ENCODE results near the gene PLEKHG3. TPM values are rescaled to one million over a fixed set of nuclear protein-coding genes. Genes with fewer than 3 reads are reported as not detected.

The PLEKHG3 gene
- total and polyA plus RNA-seq, 3 donors from 2014 or later: 20.1 to 21.6 (median 20.6) TPM

- Histone ChIP-seq H3K4me1 (peaks cover 29% of the 10 kb centered on the region), H3K27me3 (no peaks in the 10 kb centered on the region), H3K27ac (peak overlapping the region in 1 of 2 donors; percentile 70), H3K36me3 (ENCODE audit: low read depth, missing control alignments) (no peaks in the 10 kb centered on the region), H3K4me3 (no peak overlapping the region), H3K9me3 (no peaks in the 10 kb centered on the region)
- intact Hi-C loops (cut with DNase I; ENCODE audit: low total_unique reads): no loop called here
- 54 to 81% methylated on average over 3 of the region's 3 CpGs for WGBS, 2 donors
- TF ChIP-seq CTCF (IDR thresholded peaks at IDR 0.05) (no peak), POLR2A (IDR thresholded peaks at IDR 0.05) (no peak)
- DNase-seq: peak; percentile 54
Observed at GRCh38 chr14:64680714-64681065, 23.5 kb upstream of the PLEKHG3 start.

- Histone ChIP-seq H3K4me3 (no peak overlapping the region), H3K27me3 (no peaks in the 10 kb centered on the region), H3K36me3 (ENCODE audit: low read depth, missing control alignments) (no peaks in the 10 kb centered on the region), H3K4me1 (peaks cover 30% of the 10 kb centered on the region), H3K27ac (peak overlapping the region; percentile 68 to 70), H3K9me3 (no peaks in the 10 kb centered on the region)
- intact Hi-C loops (cut with DNase I; ENCODE audit: low total_unique reads): no loop called here
- peak; percentile 70 for DNase-seq
- TF ChIP-seq POLR2A (IDR thresholded peaks at IDR 0.05): no peak
- no peak for TF ChIP-seq CTCF (IDR thresholded peaks at IDR 0.05)
- WGBS, 2 donors: 40 to 51% methylated on average over 15 of the region's 15 CpGs
Observed at GRCh38 chr14:64681796-64682710, 22.2 kb upstream of the PLEKHG3 start.

GRCh38 chr14:64682843-64683242 lies 21.4 kb upstream of the PLEKHG3 start:
- TF ChIP-seq POLR2A (IDR thresholded peaks at IDR 0.05): no peak
- TF ChIP-seq CTCF (IDR thresholded peaks at IDR 0.05): no peak
- no peak for DNase-seq
- intact Hi-C loops (cut with DNase I; ENCODE audit: low total_unique reads): no loop called here
- Histone ChIP-seq H3K9me3 (no peaks in the 10 kb centered on the region), H3K27ac (peak overlapping the region in 1 of 2 donors; percentile 70), H3K4me3 (no peak overlapping the region), H3K36me3 (ENCODE audit: low read depth, missing control alignments) (no peaks in the 10 kb centered on the region), H3K4me1 (peaks cover 30% of the 10 kb centered on the region), H3K27me3 (no peaks in the 10 kb centered on the region)
- WGBS, 2 donors: 83 to 87% methylated on average over 5 of the region's 5 CpGs

- H3K9me3 ChIP-seq: no peaks in the 10 kb centered on the region
- H3K27ac ChIP-seq: no peak overlapping the region
- 93% methylated on average over 15 of the region's 15 CpGs for WGBS, 2 donors
- no peak for DNase-seq
- H3K4me1 ChIP-seq: peaks cover 30% of the 10 kb centered on the region
- H3K27me3 ChIP-seq: no peaks in the 10 kb centered on the region
- no peak overlapping the region for H3K4me3 ChIP-seq
- intact Hi-C loops (cut with DNase I; ENCODE audit: low total_unique reads): no loop called here
- no peaks in the 10 kb centered on the region for H3K36me3 ChIP-seq (ENCODE audit: low read depth, missing control alignments)
- TF ChIP-seq POLR2A (IDR thresholded peaks at IDR 0.05) (no peak), CTCF (IDR thresholded peaks at IDR 0.05) (no peak)
Observed at GRCh38 chr14:64683264-64683663, 21.0 kb upstream of the PLEKHG3 start.
